NCI-H2171 (cell line): Measurements from ENCODE around the gene VGF.
A peak's percentile ranks its signal among the peaks of the same experiment; 100 is the strongest.

ENCODE experiments used
- DNase-seq: peaks from one replicate; lab custom pipeline; 2025; lab: John Stamatoyannopoulos, UW

Gene VGF

GRCh38 chr7:101185258-101185839 lies 20.0 kb upstream of the VGF start:
- no peak for DNase-seq

- DNase-seq: no peak
These were observed 14.9 kb upstream of the VGF start, which contains the start of gene NAT16 for GRCh38 chr7:101180130-101180755. Gene NAT16 (minus strand): TSS chr7:101180293. CDS start chr7:101174807, 5,486 bp downstream.

- DNase-seq: no peak
These were observed 14.3 kb upstream of the VGF start for GRCh38 chr7:101179713-101180112.

GRCh38 chr7:101179117-101179516 lies 13.7 kb upstream of the VGF start:
- DNase-seq: peak; percentile 39

GRCh38 chr7:101177644-101178043 lies 12.3 kb upstream of the VGF start:
- no peak for DNase-seq

GRCh38 chr7:101175664-101176063 lies 10.3 kb upstream of the VGF start:
- no peak for DNase-seq

- no peak for DNase-seq
These were observed 9.0 kb upstream of the VGF start for GRCh38 chr7:101174322-101174854.

GRCh38 chr7:101173752-101174244 lies 8.4 kb upstream of the VGF start:
- no peak for DNase-seq

- DNase-seq: peak; percentile 37
These were observed 7.7 kb upstream of the VGF start for GRCh38 chr7:101172854-101173751.

- DNase-seq: peak; percentile 80
These were observed 6.9 kb upstream of the VGF start for GRCh38 chr7:101172005-101172853.

GRCh38 chr7:101171442-101171837 lies 6.1 kb upstream of the VGF start:
- DNase-seq: no peak

GRCh38 chr7:101170617-101171441 lies 5.5 kb upstream of the VGF start:
- DNase-seq: no peak

- DNase-seq: peak; percentile 17
These were observed 4.6 kb upstream of the VGF start for GRCh38 chr7:101169838-101170551.

- DNase-seq: no peak
These were observed 3.9 kb upstream of the VGF start for GRCh38 chr7:101169110-101169837.

- no peak for DNase-seq
These were observed 3.2 kb upstream of the VGF start for GRCh38 chr7:101168412-101169049.

- DNase-seq: no peak
These were observed 2.5 kb upstream of the VGF start for GRCh38 chr7:101167645-101168411.

GRCh38 chr7:101166909-101167644 lies 1.7 kb upstream of the VGF start:
- DNase-seq: peak; percentile 93

- no peak for DNase-seq
These were observed 1.2 kb upstream of the VGF start for GRCh38 chr7:101166648-101166908.
